Smooth muscle cell (in vitro differentiated cells): ENCODE data around the gene SH3RF3. TPM values are rescaled to one million over a fixed set of nuclear protein-coding genes. Genes with fewer than 3 reads are reported as not detected.

Source experiments
- DNase-seq: peaks from one replicate; lab custom pipeline; 2025; ENCODE audit not compliant: unreplicated experiment; lab: John Stamatoyannopoulos, UW
- H2AFZ ChIP-seq: fragments of 200-600 bp; sonication (generic); 2 replicates; pipeline ENCODE4 v1.6.0; 2016; ENCODE audit warnings: antibody characterized with exemption, low read depth, mild to moderate bottlenecking
- H3F3A ChIP-seq: fragments of 200-600 bp; sonication (generic); 2 replicates; pipeline ENCODE4 v1.6.0; 2017; ENCODE audit warnings: antibody characterized with exemption, low read depth
- H3K27ac ChIP-seq: fragments of 200-600 bp; sonication (generic); 2 replicates; pipeline ENCODE4 v1.5.1; 2016; ENCODE audit warnings: low read depth, mild to moderate bottlenecking
- H3K27me3 ChIP-seq: fragments of 200-600 bp; sonication (generic); 2 replicates; pipeline ENCODE4 v1.6.1; 2016; ENCODE audit warnings: low read depth, mild to moderate bottlenecking
- H3K36me3 ChIP-seq: fragments of 200-600 bp; sonication (generic); 2 replicates; pipeline ENCODE4 v1.5.1; 2016; ENCODE audit warnings: low read depth
- H3K4me1 ChIP-seq: fragments of 200-600 bp; sonication (generic); 2 replicates; pipeline ENCODE4 v1.5.1; 2016; ENCODE audit warnings: low read depth
- H3K4me2 ChIP-seq: fragments of 200-600 bp; sonication (generic); 2 replicates; pipeline ENCODE4 v1.6.0; 2016; ENCODE audit warnings: mild to moderate bottlenecking
- H3K4me3 ChIP-seq: fragments of 200-600 bp; sonication (generic); 2 replicates; pipeline ENCODE4 v1.5.1; 2016; ENCODE audit warnings: mild to moderate bottlenecking
- H3K79me2 ChIP-seq: fragments of 200-600 bp; sonication (generic); 2 replicates; pipeline ENCODE4 v1.6.0; 2016; ENCODE audit warnings: low read depth, mild to moderate bottlenecking
- H3K9ac ChIP-seq: fragments of 200-600 bp; sonication (generic); 2 replicates; pipeline ENCODE4 v1.6.0; 2016; ENCODE audit warnings: low read depth
- H3K9me3 ChIP-seq: fragments of 200-600 bp; sonication (generic); replicated peaks from 2 replicates; pipeline ENCODE4 v1.5.1; 2016; ENCODE audit warnings: low read depth
- H4K20me1 ChIP-seq: fragments of 200-600 bp; sonication (generic); 2 replicates; pipeline ENCODE4 v1.6.0; 2016; ENCODE audit warnings: low read depth
- WGBS: methylation state at CpG from one replicate; pipeline ENCODE4 v1.1.7; 2016; ENCODE audit warnings: low lambda C conversion rate; 5-methylcytosine and 5-hydroxymethylcytosine counted together
- polyA plus RNA-seq: library from polyadenylated mRNA; unstranded; fragments of >200 nt; fragmentation: Nextera tagmentation; extraction: Ambion mirVana; gene quantifications from 2 replicates; pipeline ENCODE4 v1.2.1, GENCODE V29; 2016
- total RNA-seq: library from RNA; depleted of rRNA; stranded (reverse); fragments of >200 nt; gene quantifications from 2 replicates; pipeline ENCODE4 v1.2.3, GENCODE V29; 2014
- TF ChIP-seq, protein P1 (sequence below): fragments of 200-600 bp; sonication (generic); IDR thresholded peaks from 2 replicates; pipeline ENCODE4 v1.5.1; 2017; ENCODE audit warnings: borderline replicate concordance, mild to moderate bottlenecking, antibody characterized with exemption; ENCODE audit not compliant: insufficient read depth, poor library complexity, severe bottlenecking

Gene SH3RF3
- total and polyA plus RNA-seq, 2 experiments from 2014 or later = 6.6 to 11.8 TPM

DNA sequence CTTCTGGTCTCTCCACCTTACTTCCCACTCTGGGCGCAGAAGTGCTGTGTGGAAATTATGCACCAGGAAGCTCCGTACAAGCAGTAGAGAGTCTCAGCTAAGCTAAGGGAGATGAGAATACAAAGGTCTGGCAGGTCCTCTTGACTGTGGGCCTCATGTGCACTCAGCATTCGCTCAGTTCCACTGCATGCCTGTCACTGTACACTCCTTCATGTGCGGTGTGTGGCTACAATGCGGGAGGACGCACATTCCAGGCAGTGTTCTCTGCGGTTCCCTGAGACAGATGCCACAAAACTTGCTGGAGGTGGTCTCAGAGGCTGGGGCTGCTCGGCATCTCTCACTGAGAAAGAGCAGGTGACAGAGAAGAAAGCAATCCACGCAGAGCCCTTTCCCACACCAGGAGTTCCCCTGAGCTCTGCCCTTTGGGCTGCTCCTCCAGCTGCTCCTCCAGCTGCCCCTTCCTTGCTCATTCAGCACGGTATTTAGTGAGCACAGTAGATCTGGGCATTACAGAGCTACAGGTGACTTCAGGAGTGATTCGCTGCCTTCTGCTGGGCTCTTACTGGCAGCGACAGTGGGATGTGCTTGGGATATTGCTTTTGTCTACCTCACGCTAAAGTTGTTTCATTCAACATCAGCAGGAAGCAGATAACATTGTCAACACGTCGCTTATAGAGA, 176.6 kb downstream of the SH3RF3 start:
- 90% methylated on average over 15 of the region's 15 CpGs for WGBS
- peaks cover 12% of the 10 kb centered on the region for H3K79me2 ChIP-seq
- no peaks in the 10 kb centered on the region for H3K4me1 ChIP-seq

GRCh38 chr2:109306190-109306589, 177.2 kb downstream of the SH3RF3 start:
- Histone ChIP-seq H3K36me3 (no peaks in the 10 kb centered on the region), H4K20me1 (peaks cover 52% of the 10 kb centered on the region), H3K4me3 (no peak overlapping the region), H3K4me2 (no peak overlapping the region), H2AFZ (no peak overlapping the region), H3K9me3 (no peaks in the 10 kb centered on the region), H3K79me2 (peaks cover 9% of the 10 kb centered on the region), H3K27ac (no peak overlapping the region), H3K4me1 (no peaks in the 10 kb centered on the region), H3K9ac (no peak overlapping the region), H3K27me3 (no peaks in the 10 kb centered on the region), H3F3A (no peaks in the 10 kb centered on the region)
- 92% methylated on average over 10 of the region's 10 CpGs for WGBS
- TF ChIP-seq, protein P1, sequence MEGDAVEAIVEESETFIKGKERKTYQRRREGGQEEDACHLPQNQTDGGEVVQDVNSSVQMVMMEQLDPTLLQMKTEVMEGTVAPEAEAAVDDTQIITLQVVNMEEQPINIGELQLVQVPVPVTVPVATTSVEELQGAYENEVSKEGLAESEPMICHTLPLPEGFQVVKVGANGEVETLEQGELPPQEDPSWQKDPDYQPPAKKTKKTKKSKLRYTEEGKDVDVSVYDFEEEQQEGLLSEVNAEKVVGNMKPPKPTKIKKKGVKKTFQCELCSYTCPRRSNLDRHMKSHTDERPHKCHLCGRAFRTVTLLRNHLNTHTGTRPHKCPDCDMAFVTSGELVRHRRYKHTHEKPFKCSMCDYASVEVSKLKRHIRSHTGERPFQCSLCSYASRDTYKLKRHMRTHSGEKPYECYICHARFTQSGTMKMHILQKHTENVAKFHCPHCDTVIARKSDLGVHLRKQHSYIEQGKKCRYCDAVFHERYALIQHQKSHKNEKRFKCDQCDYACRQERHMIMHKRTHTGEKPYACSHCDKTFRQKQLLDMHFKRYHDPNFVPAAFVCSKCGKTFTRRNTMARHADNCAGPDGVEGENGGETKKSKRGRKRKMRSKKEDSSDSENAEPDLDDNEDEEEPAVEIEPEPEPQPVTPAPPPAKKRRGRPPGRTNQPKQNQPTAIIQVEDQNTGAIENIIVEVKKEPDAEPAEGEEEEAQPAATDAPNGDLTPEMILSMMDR = no peak
- DNase-seq = no peak

More for the DNA sequence above, 176.6 kb downstream of the SH3RF3 start:
- no peak for DNase-seq
- Histone ChIP-seq H3K27ac (no peak overlapping the region), H4K20me1 (peaks cover 56% of the 10 kb centered on the region), H3K36me3 (no peaks in the 10 kb centered on the region), H3F3A (no peaks in the 10 kb centered on the region), H3K27me3 (no peaks in the 10 kb centered on the region), H3K9ac (no peak overlapping the region), H3K4me3 (no peak overlapping the region), H3K9me3 (no peaks in the 10 kb centered on the region), H2AFZ (no peak overlapping the region), H3K4me2 (no peak overlapping the region)
- TF ChIP-seq, protein P1 = no peak

DNA sequence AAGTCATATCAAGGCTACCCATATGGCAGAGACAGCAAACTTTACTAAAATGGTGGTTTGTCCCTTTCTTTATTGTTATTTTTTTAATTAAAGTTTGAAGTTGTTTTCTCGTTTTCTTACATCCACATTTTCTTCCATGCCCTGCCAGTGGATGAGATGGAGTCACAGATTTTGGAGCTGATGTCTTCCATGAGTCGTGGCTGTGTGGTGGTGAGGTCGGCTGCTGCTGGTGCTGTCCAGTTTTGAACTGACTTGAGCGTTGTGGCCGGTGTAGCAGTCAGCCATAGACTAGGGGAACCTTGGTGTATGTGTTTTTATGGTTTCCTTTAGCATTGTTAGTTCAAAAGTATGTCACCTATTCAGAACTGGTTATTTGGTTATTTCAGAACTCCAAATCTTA, 182.8 kb downstream of the SH3RF3 start:
- no peaks in the 10 kb centered on the region for H3K36me3 ChIP-seq
- 90% methylated on average over 5 of the region's 5 CpGs for WGBS
- H3K27ac ChIP-seq = no peak overlapping the region
- H2AFZ ChIP-seq = no peak overlapping the region
- peaks cover under 1% of the 10 kb centered on the region for H4K20me1 ChIP-seq
- H3F3A ChIP-seq = no peaks in the 10 kb centered on the region
- no peaks in the 10 kb centered on the region for H3K9me3 ChIP-seq
- H3K4me3 ChIP-seq = no peak overlapping the region
- TF ChIP-seq, protein P1 = no peak
- no peak overlapping the region for H3K9ac ChIP-seq
- H3K79me2 ChIP-seq = no peaks in the 10 kb centered on the region
- H3K4me1 ChIP-seq = no peaks in the 10 kb centered on the region
- H3K4me2 ChIP-seq = no peak overlapping the region
- DNase-seq = no peak
- no peaks in the 10 kb centered on the region for H3K27me3 ChIP-seq

- Histone ChIP-seq H2AFZ (no peak overlapping the region), H3K79me2 (no peaks in the 10 kb centered on the region), H3K4me3 (no peak overlapping the region), H3K9ac (no peak overlapping the region), H3K27me3 (no peaks in the 10 kb centered on the region), H3K9me3 (no peaks in the 10 kb centered on the region), H4K20me1 (no peaks in the 10 kb centered on the region), H3K36me3 (no peaks in the 10 kb centered on the region), H3K4me2 (no peak overlapping the region), H3F3A (peaks cover 5% of the 10 kb centered on the region), H3K4me1 (no peaks in the 10 kb centered on the region), H3K27ac (no peak overlapping the region)
- 97% methylated on average over 5 of the region's 5 CpGs for WGBS
- DNase-seq = no peak
- TF ChIP-seq, protein P1 = no peak
These were observed 183.9 kb downstream of the SH3RF3 start for GRCh38 chr2:109312902-109313301.
